Fibroblast of lung (primary cell): Measurements from ENCODE around the gene SERPINI1. TPM values are rescaled to one million over a fixed set of nuclear protein-coding genes. Genes with fewer than 3 reads are reported as not detected.

Experiments used
- DNase-seq, 2 donors: peaks; one replicate each; pipeline versions ENCODE4 v3.0.0 to v3.0.0-alpha.2; 2010; ENCODE audit warnings: low read depth in 2 of 2
- H2AFZ ChIP-seq: 2 replicates; pipeline ENCODE4 v1.5.1; 2012; ENCODE audit warnings: low read length, control low read depth, inconsistent platforms
- H3K27ac ChIP-seq: 2 replicates; pipeline ENCODE4 v1.5.1; 2011; ENCODE audit warnings: low read length, control low read depth; ENCODE audit not compliant: insufficient read depth
- H3K27me3 ChIP-seq: 2 replicates; pipeline ENCODE4 v1.5.1; 2011; ENCODE audit warnings: mild to moderate bottlenecking, low read length; ENCODE audit not compliant: control insufficient read depth, insufficient read depth
- H3K36me3 ChIP-seq: 2 replicates; pipeline ENCODE4 v1.5.1; 2011; ENCODE audit warnings: low read length; ENCODE audit not compliant: control insufficient read depth, insufficient read depth
- H3K4me1 ChIP-seq: 2 replicates; pipeline ENCODE4 v1.5.1; 2011; ENCODE audit warnings: low read length; ENCODE audit not compliant: control insufficient read depth, insufficient read depth; ENCODE audit errors: extremely low read depth
- H3K4me2 ChIP-seq: 2 replicates; pipeline ENCODE4 v1.5.1; 2011; ENCODE audit warnings: low read length, control low read depth; ENCODE audit not compliant: insufficient read depth; ENCODE audit errors: extremely low read depth
- H3K4me3 ChIP-seq, 4 experiments: fragments of 200-600 bp in 1 of 4; sonication (generic) in 1 of 4; replicated peaks in 1 of 4; 2 replicates each; pipeline ENCODE4 v1.5.1; 2011 to 2016; ENCODE audit warnings: low read length in 4 of 4, low read depth in 3 of 4, mild to moderate bottlenecking in 3 of 4, control low read depth in 2 of 4, inconsistent platforms in 1 of 4, mixed read lengths in 1 of 4; ENCODE audit not compliant: insufficient read depth in 1 of 4; ENCODE audit errors: control extremely low read depth in 1 of 4
- H3K79me2 ChIP-seq: 2 replicates; pipeline ENCODE4 v1.5.1; 2012; ENCODE audit warnings: mild to moderate bottlenecking, low read length, inconsistent platforms; ENCODE audit not compliant: control insufficient read depth, insufficient read depth
- H3K9ac ChIP-seq: 2 replicates; pipeline ENCODE4 v1.5.1; 2011; ENCODE audit warnings: mild to moderate bottlenecking, low read length, control low read depth; ENCODE audit not compliant: insufficient read depth
- H3K9me3 ChIP-seq: 2 replicates; pipeline ENCODE4 v1.5.1; 2012; ENCODE audit warnings: low read depth, low read length; ENCODE audit not compliant: control insufficient read depth, insufficient read depth
- H4K20me1 ChIP-seq: 2 replicates; pipeline ENCODE4 v1.5.1; 2011; ENCODE audit warnings: low read length; ENCODE audit not compliant: control insufficient read depth, insufficient read depth; ENCODE audit errors: extremely low read depth
- CTCF ChIP-seq, 2 donors: IDR thresholded peaks in 1 of 2; conservative IDR thresholded peaks in 1 of 2; 1 replicate in 1 of 2; 2 replicates in 1 of 2; pipeline ENCODE4 v1.5.1; 2011 to 2012; ENCODE audit warnings: low read length in 2 of 2, control low read depth in 1 of 2, inconsistent platforms in 1 of 2, low read depth in 1 of 2, mild to moderate bottlenecking in 1 of 2
- EZH2 ChIP-seq: IDR thresholded peaks from 2 replicates; pipeline ENCODE4 v1.5.1; 2012; ENCODE audit warnings: low read length, control low read depth, mild to moderate bottlenecking; ENCODE audit errors: missing control alignments
- polyA plus RNA-seq, 2 donors: library from polyadenylated mRNA; depleted of rRNA in 1 of 2; stranded (reverse) in 1 of 2; unstranded in 1 of 2; fragments of >200 nt; gene quantifications; 2 replicates each; pipeline ENCODE4 v1.2.1, GENCODE V29; 2011 to 2012; ENCODE audit warnings: missing spikeins in 1 of 2
- total RNA-seq: library from RNA; depleted of rRNA; stranded (reverse); fragments of >200 nt; gene quantifications from 2 replicates; pipeline ENCODE4 v1.2.1, GENCODE V29; 2014

SERPINI1 gene
- total and polyA plus RNA-seq, 2 donors (not counting 1 experiment from before 2014, with no cell fraction given) = 3.0 to 5.8 TPM

- TF ChIP-seq EZH2 (no peak), CTCF (conservative IDR thresholded peaks at IDR 0.05 in 1 of 2, IDR thresholded peaks at IDR 0.05 in 1 of 2; ENCODE audit: low read depth in 1 of 2, low read length in 2 of 2) (no peak)
- Histone ChIP-seq H2AFZ (no peak overlapping the region), H3K4me1 (peaks cover 2% of the 10 kb centered on the region), H3K79me2 (peaks cover 77% of the 10 kb centered on the region), H3K4me2 (no peak overlapping the region), H3K27ac (no peak overlapping the region), H3K27me3 (no peaks in the 10 kb centered on the region), H3K4me3 (no peak overlapping the region), H3K36me3 (no peaks in the 10 kb centered on the region), H3K9me3 (no peaks in the 10 kb centered on the region), H4K20me1 (peaks cover 1% of the 10 kb centered on the region), H3K9ac (no peak overlapping the region)
- DNase-seq = no peak
Measured at GRCh38 chr3:167731393-167731792, 4.1 kb upstream of the SERPINI1 start.

- peaks cover 2% of the 10 kb centered on the region for H3K4me1 ChIP-seq
- no peaks in the 10 kb centered on the region for H3K9me3 ChIP-seq
- peak overlapping the region in 3 of 4 experiments; percentile 3 to 95 (median 85) for H3K4me3 ChIP-seq
- H4K20me1 ChIP-seq = peaks cover 1% of the 10 kb centered on the region
- no peak overlapping the region for H3K27ac ChIP-seq
- no peak overlapping the region for H3K9ac ChIP-seq
- no peaks in the 10 kb centered on the region for H3K36me3 ChIP-seq
- peak overlapping the region; percentile 49 for H3K4me2 ChIP-seq
- no peak overlapping the region for H2AFZ ChIP-seq
- H3K79me2 ChIP-seq = peaks cover 66% of the 10 kb centered on the region
- TF ChIP-seq EZH2 (no peak), CTCF (conservative IDR thresholded peaks at IDR 0.05 in 1 of 2, IDR thresholded peaks at IDR 0.05 in 1 of 2; ENCODE audit: low read depth in 1 of 2, low read length in 2 of 2) (no peak)
- H3K27me3 ChIP-seq = no peaks in the 10 kb centered on the region
- no peak for DNase-seq
Measured at GRCh38 chr3:167732313-167733065, 3.0 kb upstream of the SERPINI1 start.

- Histone ChIP-seq H3K79me2 (peaks cover 55% of the 10 kb centered on the region), H3K27ac (peak overlapping the region; percentile 95), H2AFZ (peak overlapping the region; percentile 99), H4K20me1 (peaks cover 1% of the 10 kb centered on the region), H3K27me3 (no peaks in the 10 kb centered on the region), H3K36me3 (no peaks in the 10 kb centered on the region), H3K4me3 (peak overlapping the region; percentile 85 to 98 (median 92)), H3K4me1 (peaks cover 2% of the 10 kb centered on the region), H3K9ac (peak overlapping the region; percentile 90), H3K9me3 (no peaks in the 10 kb centered on the region), H3K4me2 (peak overlapping the region; percentile 49)
- DNase-seq = peak; percentile 7 to 23
- TF ChIP-seq CTCF (conservative IDR thresholded peaks at IDR 0.05 in 1 of 2, IDR thresholded peaks at IDR 0.05 in 1 of 2; ENCODE audit: low read depth in 1 of 2, low read length in 2 of 2) (no peak), EZH2 (no peak)
Measured at GRCh38 chr3:167733961-167734497, 1.5 kb upstream of the SERPINI1 start.
